A549 (cell line): Measurements from ENCODE around the gene B3GNT3.

Experiments
- POLR2A ChIP-seq: IDR thresholded peaks from 2 replicates; pipeline ENCODE4 v1.6.1; 2012; ENCODE audit warnings: mild to moderate bottlenecking, low read length
- RAD21 ChIP-seq, 2 experiments: fragments of >200 bp in 1 of 2; sonication (Bioruptor Twin) in 1 of 2; formaldehyde crosslinking in 1 of 2; IDR thresholded peaks in 1 of 2; conservative IDR thresholded peaks in 1 of 2; 2 replicates in 1 of 2; 3 replicates in 1 of 2; pipeline ENCODE4 v1.6.1; 2012 to 2018; ENCODE audit warnings: inconsistent platforms in 1 of 2
- RFX5 ChIP-seq: fragments of 450-650 bp; IDR thresholded peaks from 2 replicates; pipeline ENCODE4 v1.7.1; 2014; ENCODE audit warnings: antibody characterized with exemption, mild to moderate bottlenecking, moderate library complexity
- TF ChIP-seq, protein P1 (sequence below): fragments of 250-450 bp; sonication (Bioruptor Pico); IDR thresholded peaks from 2 replicates; pipeline ENCODE4 v1.5.0; 2021; ENCODE audit warnings: mild to moderate bottlenecking, moderate library complexity, borderline replicate concordance
- TF ChIP-seq, protein P2 (sequence below): fragments of >200 bp; sonication (Bioruptor Twin); formaldehyde crosslinking; IDR thresholded peaks from 3 replicates; pipeline ENCODE4 v1.5.1; 2016

GRCh38 chr19:17766543-17767131, 28.3 kb upstream of the B3GNT3 start:
- TF ChIP-seq RAD21 (conservative IDR thresholded peaks at IDR 0.05 in 1 of 2, IDR thresholded peaks at IDR 0.05 in 1 of 2): peak; percentile 91 to 94
- TF ChIP-seq, protein P1, sequence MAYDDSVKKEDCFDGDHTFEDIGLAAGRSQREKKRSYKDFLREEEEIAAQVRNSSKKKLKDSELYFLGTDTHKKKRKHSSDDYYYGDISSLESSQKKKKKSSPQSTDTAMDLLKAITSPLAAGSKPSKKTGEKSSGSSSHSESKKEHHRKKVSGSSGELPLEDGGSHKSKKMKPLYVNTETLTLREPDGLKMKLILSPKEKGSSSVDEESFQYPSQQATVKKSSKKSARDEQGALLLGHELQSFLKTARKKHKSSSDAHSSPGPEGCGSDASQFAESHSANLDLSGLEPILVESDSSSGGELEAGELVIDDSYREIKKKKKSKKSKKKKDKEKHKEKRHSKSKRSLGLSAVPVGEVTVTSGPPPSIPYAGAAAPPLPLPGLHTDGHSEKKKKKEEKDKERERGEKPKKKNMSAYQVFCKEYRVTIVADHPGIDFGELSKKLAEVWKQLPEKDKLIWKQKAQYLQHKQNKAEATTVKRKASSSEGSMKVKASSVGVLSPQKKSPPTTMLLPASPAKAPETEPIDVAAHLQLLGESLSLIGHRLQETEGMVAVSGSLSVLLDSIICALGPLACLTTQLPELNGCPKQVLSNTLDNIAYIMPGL (CRISPR knock-in tag): no peak
- TF ChIP-seq RFX5: no peak
- TF ChIP-seq, protein P2, sequence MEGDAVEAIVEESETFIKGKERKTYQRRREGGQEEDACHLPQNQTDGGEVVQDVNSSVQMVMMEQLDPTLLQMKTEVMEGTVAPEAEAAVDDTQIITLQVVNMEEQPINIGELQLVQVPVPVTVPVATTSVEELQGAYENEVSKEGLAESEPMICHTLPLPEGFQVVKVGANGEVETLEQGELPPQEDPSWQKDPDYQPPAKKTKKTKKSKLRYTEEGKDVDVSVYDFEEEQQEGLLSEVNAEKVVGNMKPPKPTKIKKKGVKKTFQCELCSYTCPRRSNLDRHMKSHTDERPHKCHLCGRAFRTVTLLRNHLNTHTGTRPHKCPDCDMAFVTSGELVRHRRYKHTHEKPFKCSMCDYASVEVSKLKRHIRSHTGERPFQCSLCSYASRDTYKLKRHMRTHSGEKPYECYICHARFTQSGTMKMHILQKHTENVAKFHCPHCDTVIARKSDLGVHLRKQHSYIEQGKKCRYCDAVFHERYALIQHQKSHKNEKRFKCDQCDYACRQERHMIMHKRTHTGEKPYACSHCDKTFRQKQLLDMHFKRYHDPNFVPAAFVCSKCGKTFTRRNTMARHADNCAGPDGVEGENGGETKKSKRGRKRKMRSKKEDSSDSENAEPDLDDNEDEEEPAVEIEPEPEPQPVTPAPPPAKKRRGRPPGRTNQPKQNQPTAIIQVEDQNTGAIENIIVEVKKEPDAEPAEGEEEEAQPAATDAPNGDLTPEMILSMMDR: peak; percentile 83
- TF ChIP-seq POLR2A: no peak
